ENCODE results near the gene HOXA9. TPM values are rescaled to one million over a fixed set of nuclear protein-coding genes. Genes with fewer than 3 reads are reported as not detected.

Gene HOXA9
- total RNA-seq, 1 experiment from 2014 or later, result 16.7 TPM

DNA sequence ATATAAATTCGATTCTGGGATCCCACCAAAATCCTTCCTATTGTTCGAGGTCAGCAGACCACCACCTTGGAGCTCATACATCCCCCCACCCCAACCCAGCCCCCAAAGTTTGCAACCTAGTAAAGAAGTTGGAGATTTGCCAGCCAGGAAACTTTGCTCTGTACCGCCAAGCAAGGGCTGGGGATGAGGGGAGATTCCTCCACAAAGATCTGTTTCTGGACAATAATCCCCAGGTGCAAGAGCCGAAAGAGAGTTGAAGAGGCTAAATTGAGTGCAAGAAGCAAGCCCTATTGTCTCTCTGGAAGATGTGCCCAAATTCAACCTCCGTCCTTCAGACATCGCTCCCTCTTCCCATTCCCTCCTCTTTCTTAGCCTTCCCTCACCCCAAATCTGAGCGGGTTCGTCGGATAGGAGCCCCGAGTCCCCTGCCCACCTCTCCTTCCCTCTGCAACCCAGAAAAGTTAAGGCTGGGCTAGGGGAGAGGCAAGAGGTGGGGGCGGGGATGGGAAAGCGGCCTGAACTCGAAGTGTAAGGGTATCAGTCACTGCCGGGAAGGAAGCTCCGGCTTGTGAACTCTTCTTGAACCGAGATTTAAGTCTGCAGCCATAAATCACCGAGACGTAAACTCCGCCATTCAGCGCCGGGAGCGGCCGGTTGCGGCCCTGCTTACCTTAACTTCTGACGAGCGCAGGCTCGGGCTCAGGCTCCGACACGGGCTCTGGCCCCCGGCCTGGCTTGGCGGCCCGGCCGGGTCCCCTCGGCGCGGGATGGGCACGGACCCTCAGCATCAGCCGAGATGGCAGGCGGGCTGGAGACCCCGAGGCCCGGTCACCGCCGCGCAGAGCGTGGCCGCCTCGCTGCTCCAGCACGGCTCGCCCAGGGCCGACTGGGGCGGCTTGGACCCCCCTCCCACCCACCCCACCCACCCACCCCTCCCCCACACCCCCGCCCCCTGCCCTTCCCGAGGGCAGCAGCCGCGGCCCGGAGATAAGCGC, 52.1 kb downstream of the HOXA9 start:
- intact Hi-C loops (cut with micrococcal nuclease; ENCODE audit: unreplicated experiment), result no loop called here
- TF ChIP-seq, protein P1, sequence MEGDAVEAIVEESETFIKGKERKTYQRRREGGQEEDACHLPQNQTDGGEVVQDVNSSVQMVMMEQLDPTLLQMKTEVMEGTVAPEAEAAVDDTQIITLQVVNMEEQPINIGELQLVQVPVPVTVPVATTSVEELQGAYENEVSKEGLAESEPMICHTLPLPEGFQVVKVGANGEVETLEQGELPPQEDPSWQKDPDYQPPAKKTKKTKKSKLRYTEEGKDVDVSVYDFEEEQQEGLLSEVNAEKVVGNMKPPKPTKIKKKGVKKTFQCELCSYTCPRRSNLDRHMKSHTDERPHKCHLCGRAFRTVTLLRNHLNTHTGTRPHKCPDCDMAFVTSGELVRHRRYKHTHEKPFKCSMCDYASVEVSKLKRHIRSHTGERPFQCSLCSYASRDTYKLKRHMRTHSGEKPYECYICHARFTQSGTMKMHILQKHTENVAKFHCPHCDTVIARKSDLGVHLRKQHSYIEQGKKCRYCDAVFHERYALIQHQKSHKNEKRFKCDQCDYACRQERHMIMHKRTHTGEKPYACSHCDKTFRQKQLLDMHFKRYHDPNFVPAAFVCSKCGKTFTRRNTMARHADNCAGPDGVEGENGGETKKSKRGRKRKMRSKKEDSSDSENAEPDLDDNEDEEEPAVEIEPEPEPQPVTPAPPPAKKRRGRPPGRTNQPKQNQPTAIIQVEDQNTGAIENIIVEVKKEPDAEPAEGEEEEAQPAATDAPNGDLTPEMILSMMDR (IDR thresholded peaks at IDR 0.05; ENCODE audit: insufficient read depth in 1 of 2, low read depth in 1 of 2, low read length in 1 of 2, severe bottlenecking in 1 of 2, unreplicated experiment in 1 of 2), result no peak
- Histone ChIP-seq H3K4me3 (ENCODE audit: low read depth, low read length) (peak overlapping the region; percentile 53), H3K27me3 (replicated peaks; ENCODE audit: control insufficient read depth, insufficient read depth, low read length) (no peaks in the 10 kb centered on the region), H3K36me3 (ENCODE audit: control insufficient read depth, insufficient read depth, low read length) (no peaks in the 10 kb centered on the region; the same call in 1 of the 2 replicates), H3K9me3 (no peaks in the 10 kb centered on the region), H3K4me1 (peaks cover 49% of the 10 kb centered on the region)
- H3K27ac Mint-ChIP-seq (ENCODE audit: unreplicated experiment), result peak overlapping the region; percentile 77
- peaks cover 24% of the 10 kb centered on the region for H3K4me1 Mint-ChIP-seq (ENCODE audit: low read depth, unreplicated experiment)
- peak overlapping the region; percentile 76 for H3K4me3 Mint-ChIP-seq (ENCODE audit: unreplicated experiment)
- peaks cover 34% of the 10 kb centered on the region for H3K36me3 Mint-ChIP-seq (ENCODE audit: insufficient read depth, unreplicated experiment)
- POLR2A ChIA-PET, result interaction anchor here (2.1 to 2.7 kb wide), 3 partner anchors 9 to 18 kb away, joined by 4 to 19 read pairs (median 16); partner anchors contain the start of gene HOXA4
- H3K9me3 Mint-ChIP-seq (ENCODE audit: unreplicated experiment), result no peaks in the 10 kb centered on the region
- BruUV-seq (replicated peaks), result no TSS peak
- peak; percentile 65 to 83 for DNase-seq
- H3K27me3 Mint-ChIP-seq (ENCODE audit: insufficient read depth, unreplicated experiment), result no peaks in the 10 kb centered on the region
- CTCF ChIA-PET, result no interaction called here

Small RNA genes within 50 kb of the gene (microRNA-seq; reads per million reads assigned to microRNA genes)
- 1,116 reads per million, percentile 88 among the genes with 10 or more reads in this experiment for gene MIR196B

Other genes starting within 250 kb of the HOXA9 start
- 18.5 and 18.8 TPM in 2 replicates for gene HOXA1, start 69.5 kb downstream of the HOXA9 start, total RNA-seq (2022)
- gene HOXA2, start 62.9 kb downstream of the HOXA9 start, total RNA-seq (2022), result 1.5 and 1.8 TPM in 2 replicates
- 4.8 and 5.5 TPM in 2 replicates for gene HOXA4, start 34.8 kb downstream of the HOXA9 start, total RNA-seq (2022)
- 4.3 and 4.9 TPM in 2 replicates for gene HOXA5, start 21.9 kb downstream of the HOXA9 start, total RNA-seq (2022)
- 5.6 and 8.1 TPM in 2 replicates for gene HOXA6, start 17.8 kb downstream of the HOXA9 start, total RNA-seq (2022)
- gene HOXA3, start 13.0 kb downstream of the HOXA9 start, total RNA-seq (2022), result 19.9 and 22.6 TPM in 2 replicates
- gene HOXA7, start 8.9 kb downstream of the HOXA9 start, total RNA-seq (2022), result 19.7 and 19.9 TPM in 2 replicates
- gene HOXA10, start 8.8 kb upstream of the HOXA9 start, total RNA-seq (2022), result 7.8 and 9.5 TPM in 2 replicates
- 0.53 and 0.73 TPM in 2 replicates for gene HOXA11, start 19.7 kb upstream of the HOXA9 start, total RNA-seq (2022)
- gene HOXA13, start 34.6 kb upstream of the HOXA9 start, total RNA-seq (2022), result 0.68 and 1.3 TPM in 2 replicates
- not detected in 2 replicates for gene EVX1, start 77.3 kb upstream of the HOXA9 start, total RNA-seq (2022)

Data from Caco-2 (cell line).